HCT116 (cell line): ENCODE results near the gene GALNT14. TPM values are rescaled to one million over a fixed set of nuclear protein-coding genes. Genes with fewer than 3 reads are reported as not detected.

Experiments used
- ATAC-seq: fragments of 200-7000 bp; cut with Tn5 transposase; 2 replicates; pipeline ENCODE4 v1.9.1; 2020; ENCODE audit warnings: mild to moderate bottlenecking, moderate library complexity
- BruUV-seq: library from RNA; stranded (reverse); fragments of 400-500 nt; replicated peaks from 2 replicates; lab custom pipeline; 2021; lab: Mats Ljungman, UMichigan
- CTCF ChIA-PET: fragments of 300-600 bp; sonication (Branson Sonifier 250); formaldehyde crosslinking; loops from one replicate; lab custom pipeline; 2021; ENCODE audit warnings: antibody characterized with exemption; lab: Charles Lee
- POLR2A ChIA-PET: fragments of 300-600, 350-600 bp; sonication (Branson Sonifier 250); formaldehyde crosslinking; loops from one replicate; lab custom pipeline; 2021; ENCODE audit warnings: antibody characterized with exemption; lab: Charles Lee
- RAD21 ChIA-PET, 2 experiments: fragments of 300-600 bp; sonication (Branson Sonifier 250); formaldehyde crosslinking; loops; one replicate each; lab custom pipeline; 2023; ENCODE audit warnings: low total read pairs in 2 of 2; ENCODE audit not compliant: uncharacterized antibody in 2 of 2, unreplicated experiment in 2 of 2, low non-redundant PET in 1 of 2; lab: Charles Lee
- DNase-seq: peaks from one replicate; pipeline ENCODE4 v3.0.0-alpha.2; 2010; ENCODE audit warnings: low read depth, low spot score
- H2AFZ ChIP-seq: fragments of 200-600 bp; shearing (Covaris generic), sonication (generic); 2 replicates; pipeline ENCODE4 v1.6.1; 2017; ENCODE audit warnings: low read depth, mixed run types, mixed read lengths, antibody characterized with exemption, low read length; ENCODE audit not compliant: poor library complexity, severe bottlenecking
- H3K27ac ChIP-seq: 2 replicates; pipeline ENCODE4 v1.5.1; 2012; ENCODE audit warnings: low read depth, low read length
- H3K27me3 ChIP-seq: fragments of 200-600 bp; sonication (generic); 2 replicates; pipeline ENCODE4 v1.6.1; 2016; ENCODE audit warnings: mixed run types, low read length, mixed read lengths; ENCODE audit not compliant: insufficient read depth
- H3K36me3 ChIP-seq, 2 experiments: fragments of 200-500 bp in 1 of 2; fragments of 200-600 bp in 1 of 2; sonication (Bioruptor generic) in 1 of 2; sonication (generic) in 1 of 2; 2 replicates each; pipeline versions ENCODE4 v1.5.1 to v1.6.1; 2014 to 2016; ENCODE audit warnings: low read length in 2 of 2, inconsistent platforms in 1 of 2, mixed read lengths in 1 of 2, mixed run types in 1 of 2; ENCODE audit not compliant: insufficient read depth in 2 of 2, control insufficient read depth in 1 of 2
- H3K4me1 ChIP-seq, 2 experiments: fragments of 200-600 bp in 1 of 2; sonication (generic) in 1 of 2; 2 replicates each; pipeline versions ENCODE4 v1.5.1 to v1.6.1; 2012 to 2017; ENCODE audit warnings: low read length in 2 of 2, inconsistent platforms in 1 of 2, mild to moderate bottlenecking in 1 of 2, mixed read lengths in 1 of 2, mixed run types in 1 of 2, moderate library complexity in 1 of 2; ENCODE audit not compliant: insufficient read depth in 2 of 2, control insufficient read depth in 1 of 2
- H3K4me2 ChIP-seq: fragments of 200-600 bp; sonication (generic); 2 replicates; pipeline ENCODE4 v1.6.1; 2017; ENCODE audit warnings: mixed run types, low read length, mixed read lengths
- H3K4me3 ChIP-seq, 2 experiments: fragments of 200-600 bp in 1 of 2; sonication (generic) in 1 of 2; replicated peaks in 1 of 2; 2 replicates each; pipeline ENCODE4 v1.5.1; 2011 to 2016; ENCODE audit warnings: low read length in 2 of 2, control low read depth in 1 of 2, low read depth in 1 of 2, mild to moderate bottlenecking in 1 of 2, mixed read lengths in 1 of 2, mixed run types in 1 of 2
- H3K79me2 ChIP-seq: fragments of 200-600 bp; sonication (generic); 2 replicates; pipeline ENCODE4 v1.6.1; 2017; ENCODE audit warnings: mild to moderate bottlenecking, mixed run types, low read length, moderate library complexity, mixed read lengths; ENCODE audit not compliant: insufficient read depth
- H3K9ac ChIP-seq: fragments of 200-600 bp; sonication (generic); 2 replicates; pipeline ENCODE4 v1.6.1; 2016; ENCODE audit warnings: low read length, mixed read lengths
- H3K9me2 ChIP-seq: fragments of 200-600 bp; sonication (generic), shearing (Covaris generic); 2 replicates; pipeline ENCODE4 v1.6.1; 2017; ENCODE audit warnings: mixed run types, mild to moderate bottlenecking, moderate library complexity; ENCODE audit not compliant: insufficient read depth
- H3K9me3 ChIP-seq, 2 experiments: fragments of 200-500 bp in 1 of 2; fragments of 200-600 bp in 1 of 2; sonication (Bioruptor generic) in 1 of 2; sonication (generic) in 1 of 2; 2 replicates each; pipeline ENCODE4 v1.6.1; 2014 to 2017; ENCODE audit warnings: low read length in 2 of 2, mixed read lengths in 2 of 2, inconsistent platforms in 1 of 2, low read depth in 1 of 2, mild to moderate bottlenecking in 1 of 2, mixed run types in 1 of 2, moderate library complexity in 1 of 2; ENCODE audit not compliant: control insufficient read depth in 1 of 2, insufficient read depth in 1 of 2
- H4K20me1 ChIP-seq: fragments of 200-600 bp; sonication (generic), shearing (Covaris generic); 2 replicates; pipeline ENCODE4 v1.6.1; 2017; ENCODE audit warnings: mixed run types, mild to moderate bottlenecking, moderate library complexity; ENCODE audit not compliant: insufficient read depth
- CBX3 ChIP-seq: IDR thresholded peaks from 2 replicates; pipeline ENCODE4 v1.6.1; 2012; ENCODE audit warnings: low read depth
- CEBPB ChIP-seq: IDR thresholded peaks from 2 replicates; pipeline ENCODE4 v1.6.1; 2012; ENCODE audit warnings: low read depth
- EGR1 ChIP-seq: IDR thresholded peaks from 2 replicates; pipeline ENCODE4 v1.6.1; 2012; ENCODE audit warnings: low read depth
- ELF1 ChIP-seq: IDR thresholded peaks from 2 replicates; pipeline ENCODE4 v1.6.1; 2012; ENCODE audit warnings: low read depth, borderline replicate concordance
- EZH2 ChIP-seq: fragments of 200-600 bp; sonication (generic); IDR thresholded peaks from 2 replicates; pipeline ENCODE4 v1.6.1; 2017; ENCODE audit warnings: antibody characterized with exemption, mixed run types
- EZH2phosphoT487 ChIP-seq: fragments of 200-600 bp; IDR thresholded peaks from 2 replicates; pipeline ENCODE4 v1.6.1; 2018; ENCODE audit warnings: antibody characterized with exemption, borderline replicate concordance
- FOSL1 ChIP-seq: IDR thresholded peaks from 2 replicates; pipeline ENCODE4 v1.6.1; 2012; ENCODE audit warnings: low read depth
- POLR2AphosphoS5 ChIP-seq: IDR thresholded peaks from 2 replicates; pipeline ENCODE4 v1.6.1; 2011; ENCODE audit warnings: mild to moderate bottlenecking, low read depth, low read length, moderate library complexity
- RAD21 ChIP-seq: IDR thresholded peaks from 2 replicates; pipeline ENCODE4 v1.6.1; 2012; ENCODE audit warnings: low read depth, mild to moderate bottlenecking
- SIN3A ChIP-seq: IDR thresholded peaks from 2 replicates; pipeline ENCODE4 v1.6.1; 2012; ENCODE audit warnings: low read depth
- SP1 ChIP-seq: IDR thresholded peaks from 2 replicates; pipeline ENCODE4 v1.6.1; 2012; ENCODE audit warnings: low read depth
- SRF ChIP-seq: IDR thresholded peaks from 2 replicates; pipeline ENCODE4 v1.6.1; 2012; ENCODE audit warnings: low read depth
- ZNF274 ChIP-seq: fragments of 200-500 bp; sonication (Bioruptor generic); IDR thresholded peaks from 2 replicates; pipeline ENCODE4 v1.6.1; 2014; ENCODE audit warnings: mild to moderate bottlenecking, low read depth, low read length, inconsistent platforms
- intact Hi-C: fragments of 100-400 bp; cut with micrococcal nuclease; formaldehyde crosslinking; loops from 2 replicates; pipeline ENCODE4 v1.10.0; 2022
- total RNA-seq: library from RNA; stranded (reverse); gene quantifications from one replicate; pipeline ENCODE4 v1.2.1, GENCODE V29; 2021; ENCODE audit not compliant: unreplicated experiment
- TF ChIP-seq, protein P1 (sequence below): IDR thresholded peaks from 2 replicates; pipeline ENCODE4 v1.6.1; 2012
- TF ChIP-seq, protein P2 (sequence below): IDR thresholded peaks from 2 replicates; pipeline ENCODE4 v1.6.1; 2012; ENCODE audit warnings: low read depth
- TF ChIP-seq, protein P3 (sequence below), 3 experiments: fragments of 200-600 bp in 1 of 3; sonication (generic) in 1 of 3; IDR thresholded peaks in 2 of 3; conservative IDR thresholded peaks in 1 of 3; 2 replicates each; pipeline ENCODE4 v1.5.1; 2012 to 2017; ENCODE audit warnings: low read depth in 2 of 3, low read length in 2 of 3, antibody characterized with exemption in 1 of 3, borderline replicate concordance in 1 of 3, control low read depth in 1 of 3, mild to moderate bottlenecking in 1 of 3, mixed read lengths in 1 of 3, mixed run types in 1 of 3, moderate library complexity in 1 of 3; ENCODE audit not compliant: insufficient read depth in 1 of 3

The GALNT14 gene
- total RNA-seq, 1 experiment from 2014 or later, result 11.2 TPM

DNA sequence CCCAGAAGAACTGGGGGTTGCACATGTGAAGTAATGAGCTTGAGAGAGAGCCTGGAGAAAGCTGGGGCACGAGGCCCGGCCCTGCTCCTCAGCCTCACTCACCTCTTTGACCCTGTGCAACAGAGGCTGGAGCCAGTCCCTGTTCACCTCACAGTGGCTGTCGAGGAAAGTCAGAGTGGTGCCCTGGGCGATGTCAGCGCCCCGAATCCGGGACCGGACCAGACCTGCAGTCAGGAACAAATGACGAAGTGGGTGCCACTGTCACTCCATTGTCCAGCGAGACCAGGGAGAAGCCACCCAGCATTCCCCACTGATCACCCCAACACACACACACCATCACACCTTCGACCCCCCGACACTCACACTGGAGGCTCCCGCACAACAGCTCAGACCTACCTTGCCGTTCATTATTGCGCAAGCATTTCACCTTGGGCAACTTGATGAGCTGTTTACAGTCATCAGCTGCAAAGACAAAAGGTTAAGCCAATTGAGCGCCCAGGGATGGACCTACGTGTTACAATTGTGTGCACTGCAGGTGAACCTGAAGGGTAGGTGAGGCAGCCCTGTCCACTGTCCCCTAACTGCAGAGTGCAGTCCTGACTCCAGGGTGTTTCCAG, 182.6 kb downstream of the GALNT14 start:
- Histone ChIP-seq H3K9me2 (no peaks in the 10 kb centered on the region), H3K9ac (no peak overlapping the region), H3K36me3 (no peaks in the 10 kb centered on the region), H3K4me1 (no peaks in the 10 kb centered on the region), H3K79me2 (no peaks in the 10 kb centered on the region), H3K4me2 (no peak overlapping the region), H3K27me3 (no peaks in the 10 kb centered on the region), H3K27ac (no peak overlapping the region), H3K4me3 (no peak overlapping the region), H2AFZ (no peak overlapping the region), H4K20me1 (no peaks in the 10 kb centered on the region), H3K9me3 (no peaks in the 10 kb centered on the region)
- ChIA-PET POLR2A (no interaction called here), CTCF (no interaction called here), RAD21 (no interaction called here)
- no TSS peak for BruUV-seq
- no peak for TF ChIP-seq EGR1
- TF ChIP-seq, protein P1, sequence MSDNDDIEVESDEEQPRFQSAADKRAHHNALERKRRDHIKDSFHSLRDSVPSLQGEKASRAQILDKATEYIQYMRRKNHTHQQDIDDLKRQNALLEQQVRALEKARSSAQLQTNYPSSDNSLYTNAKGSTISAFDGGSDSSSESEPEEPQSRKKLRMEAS, result no peak
- no peak for TF ChIP-seq ELF1
- intact Hi-C loops, result no loop called here
- no peak for ATAC-seq
- DNase-seq, result no peak

DNA sequence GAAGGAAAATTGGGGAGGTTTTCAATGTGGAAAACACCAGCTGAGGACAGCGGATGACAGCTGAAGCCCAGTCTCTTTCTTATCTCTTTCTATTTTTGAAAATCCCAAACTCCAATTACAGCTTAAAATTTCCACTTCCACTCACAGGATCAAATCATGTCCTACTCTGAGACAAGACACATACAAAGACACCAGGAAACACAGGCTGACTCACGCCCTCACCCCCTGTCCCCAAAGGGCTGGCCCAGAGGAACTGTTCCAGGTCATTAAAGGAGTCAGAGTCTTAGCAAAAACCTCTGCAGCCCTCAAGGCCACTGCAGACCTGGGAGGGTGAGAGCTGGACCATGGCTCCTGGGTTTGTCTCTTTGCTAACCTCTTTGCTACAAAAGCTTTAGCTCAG, 187.9 kb downstream of the GALNT14 start:
- Histone ChIP-seq H3K79me2 (no peaks in the 10 kb centered on the region), H3K27me3 (no peaks in the 10 kb centered on the region), H3K4me2 (no peak overlapping the region), H3K9me2 (no peaks in the 10 kb centered on the region), H3K36me3 (no peaks in the 10 kb centered on the region), H3K4me3 (no peak overlapping the region), H3K4me1 (no peaks in the 10 kb centered on the region), H4K20me1 (no peaks in the 10 kb centered on the region), H3K9ac (no peak overlapping the region), H2AFZ (no peak overlapping the region), H3K9me3 (no peaks in the 10 kb centered on the region), H3K27ac (no peak overlapping the region)
- DNase-seq, result no peak
- CTCF ChIA-PET, result no interaction called here
- no TSS peak for BruUV-seq
- POLR2A ChIA-PET, result no interaction called here
- RAD21 ChIA-PET, result no interaction called here
- intact Hi-C loops, result no loop called here
- ATAC-seq, result no peak
- no peak for TF ChIP-seq EZH2phosphoT487
- TF ChIP-seq RAD21, result no peak
- TF ChIP-seq ELF1, result no peak
- TF ChIP-seq CBX3, result no peak
- no peak for TF ChIP-seq ZNF274
- TF ChIP-seq SP1, result no peak
- no peak for TF ChIP-seq FOSL1
- TF ChIP-seq, protein P2, sequence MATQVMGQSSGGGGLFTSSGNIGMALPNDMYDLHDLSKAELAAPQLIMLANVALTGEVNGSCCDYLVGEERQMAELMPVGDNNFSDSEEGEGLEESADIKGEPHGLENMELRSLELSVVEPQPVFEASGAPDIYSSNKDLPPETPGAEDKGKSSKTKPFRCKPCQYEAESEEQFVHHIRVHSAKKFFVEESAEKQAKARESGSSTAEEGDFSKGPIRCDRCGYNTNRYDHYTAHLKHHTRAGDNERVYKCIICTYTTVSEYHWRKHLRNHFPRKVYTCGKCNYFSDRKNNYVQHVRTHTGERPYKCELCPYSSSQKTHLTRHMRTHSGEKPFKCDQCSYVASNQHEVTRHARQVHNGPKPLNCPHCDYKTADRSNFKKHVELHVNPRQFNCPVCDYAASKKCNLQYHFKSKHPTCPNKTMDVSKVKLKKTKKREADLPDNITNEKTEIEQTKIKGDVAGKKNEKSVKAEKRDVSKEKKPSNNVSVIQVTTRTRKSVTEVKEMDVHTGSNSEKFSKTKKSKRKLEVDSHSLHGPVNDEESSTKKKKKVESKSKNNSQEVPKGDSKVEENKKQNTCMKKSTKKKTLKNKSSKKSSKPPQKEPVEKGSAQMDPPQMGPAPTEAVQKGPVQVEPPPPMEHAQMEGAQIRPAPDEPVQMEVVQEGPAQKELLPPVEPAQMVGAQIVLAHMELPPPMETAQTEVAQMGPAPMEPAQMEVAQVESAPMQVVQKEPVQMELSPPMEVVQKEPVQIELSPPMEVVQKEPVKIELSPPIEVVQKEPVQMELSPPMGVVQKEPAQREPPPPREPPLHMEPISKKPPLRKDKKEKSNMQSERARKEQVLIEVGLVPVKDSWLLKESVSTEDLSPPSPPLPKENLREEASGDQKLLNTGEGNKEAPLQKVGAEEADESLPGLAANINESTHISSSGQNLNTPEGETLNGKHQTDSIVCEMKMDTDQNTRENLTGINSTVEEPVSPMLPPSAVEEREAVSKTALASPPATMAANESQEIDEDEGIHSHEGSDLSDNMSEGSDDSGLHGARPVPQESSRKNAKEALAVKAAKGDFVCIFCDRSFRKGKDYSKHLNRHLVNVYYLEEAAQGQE, result no peak
- no peak for TF ChIP-seq CEBPB
- no peak for TF ChIP-seq SRF
- TF ChIP-seq, protein P1, result no peak
- no peak for TF ChIP-seq POLR2AphosphoS5
- TF ChIP-seq SIN3A, result no peak
- TF ChIP-seq, protein P3, sequence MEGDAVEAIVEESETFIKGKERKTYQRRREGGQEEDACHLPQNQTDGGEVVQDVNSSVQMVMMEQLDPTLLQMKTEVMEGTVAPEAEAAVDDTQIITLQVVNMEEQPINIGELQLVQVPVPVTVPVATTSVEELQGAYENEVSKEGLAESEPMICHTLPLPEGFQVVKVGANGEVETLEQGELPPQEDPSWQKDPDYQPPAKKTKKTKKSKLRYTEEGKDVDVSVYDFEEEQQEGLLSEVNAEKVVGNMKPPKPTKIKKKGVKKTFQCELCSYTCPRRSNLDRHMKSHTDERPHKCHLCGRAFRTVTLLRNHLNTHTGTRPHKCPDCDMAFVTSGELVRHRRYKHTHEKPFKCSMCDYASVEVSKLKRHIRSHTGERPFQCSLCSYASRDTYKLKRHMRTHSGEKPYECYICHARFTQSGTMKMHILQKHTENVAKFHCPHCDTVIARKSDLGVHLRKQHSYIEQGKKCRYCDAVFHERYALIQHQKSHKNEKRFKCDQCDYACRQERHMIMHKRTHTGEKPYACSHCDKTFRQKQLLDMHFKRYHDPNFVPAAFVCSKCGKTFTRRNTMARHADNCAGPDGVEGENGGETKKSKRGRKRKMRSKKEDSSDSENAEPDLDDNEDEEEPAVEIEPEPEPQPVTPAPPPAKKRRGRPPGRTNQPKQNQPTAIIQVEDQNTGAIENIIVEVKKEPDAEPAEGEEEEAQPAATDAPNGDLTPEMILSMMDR (IDR thresholded peaks at IDR 0.05 in 2 of 3, conservative IDR thresholded peaks at IDR 0.05 in 1 of 3; ENCODE audit: borderline replicate concordance in 1 of 3, insufficient read depth in 1 of 3, low read depth in 2 of 3, low read length in 2 of 3), result no peak
- TF ChIP-seq EZH2, result no peak
- TF ChIP-seq EGR1, result no peak
